ENCODE data around the gene ANKRD37.
A peak's percentile ranks its signal among the peaks of the same experiment; 100 is the strongest.
"Not testable (repeated sequence)": the region's sequence is repeated elsewhere in the genome, so short reads cannot be mapped to it uniquely, and the experiment has no call there.

Gene ANKRD37, protein sequence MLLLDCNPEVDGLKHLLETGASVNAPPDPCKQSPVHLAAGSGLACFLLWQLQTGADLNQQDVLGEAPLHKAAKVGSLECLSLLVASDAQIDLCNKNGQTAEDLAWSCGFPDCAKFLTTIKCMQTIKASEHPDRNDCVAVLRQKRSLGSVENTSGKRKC

DNA sequence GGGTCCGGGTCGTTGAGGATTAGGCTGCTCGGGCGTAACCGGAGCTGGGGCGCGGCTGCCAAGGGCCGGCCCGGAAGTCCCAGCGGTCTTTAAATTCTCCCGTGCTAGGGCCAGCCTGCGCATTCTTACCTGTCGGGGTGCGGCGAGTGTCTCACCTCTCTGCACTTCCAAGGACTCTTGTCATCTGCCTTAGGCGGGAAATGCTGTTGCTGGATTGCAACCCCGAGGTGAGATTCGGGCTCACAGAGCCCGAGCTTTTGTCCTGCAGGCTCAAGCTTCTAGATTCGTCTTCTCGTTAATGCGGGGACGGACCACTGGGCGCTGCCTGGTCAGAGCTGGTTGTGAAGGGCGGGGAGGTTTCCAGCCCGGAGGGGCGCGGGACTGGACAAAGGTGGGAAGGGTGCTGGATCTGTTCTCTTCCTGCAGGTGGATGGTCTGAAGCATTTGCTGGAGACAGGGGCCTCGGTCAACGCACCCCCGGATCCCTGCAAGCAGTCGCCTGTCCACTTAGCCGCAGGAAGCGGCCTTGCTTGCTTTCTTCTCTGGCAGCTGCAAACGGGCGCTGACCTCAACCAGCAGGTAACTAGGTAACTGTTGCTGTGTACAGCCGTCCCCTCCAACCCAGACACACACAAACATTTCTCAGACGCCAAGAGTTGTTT is at the start of gene ANKRD37:
Gene ANKRD37, plus strand, starts transcription at position 118 of the 662 bp plus-strand sequence. Its CDS starts 83 bp downstream, at position 201.
- DNase-seq, result no peak

DNA sequence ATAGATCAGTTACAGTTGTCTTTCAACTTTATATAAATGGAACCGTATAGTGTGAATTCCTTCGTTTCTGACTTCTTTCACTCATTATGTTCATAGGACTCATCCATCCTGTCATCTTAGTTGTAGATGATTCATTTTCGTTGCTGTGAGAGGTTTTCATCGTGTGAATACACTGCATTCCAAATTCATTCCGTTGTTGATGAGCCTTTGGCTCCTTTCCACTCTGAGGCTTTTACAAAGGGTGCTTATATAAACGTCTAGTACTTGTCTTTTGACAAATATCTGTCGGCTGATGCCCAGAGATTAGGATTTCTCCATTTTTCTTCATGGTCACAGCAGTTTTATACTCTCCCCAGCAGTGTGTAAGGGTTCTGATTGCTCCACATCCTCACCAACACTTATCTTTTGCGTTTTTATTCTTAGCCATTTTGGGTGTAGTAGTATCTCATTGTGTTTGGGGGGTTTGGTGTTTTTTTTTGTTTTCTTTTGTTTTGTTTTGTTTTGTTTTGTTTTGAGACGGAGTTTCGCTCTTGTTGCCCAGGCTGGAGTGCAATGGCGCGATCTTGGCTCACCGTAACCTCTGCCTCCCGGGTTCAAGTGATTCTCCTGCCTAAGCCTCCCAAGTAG is 49.6 kb upstream of the ANKRD37 start:
- DNase-seq, result no peak

DNA sequence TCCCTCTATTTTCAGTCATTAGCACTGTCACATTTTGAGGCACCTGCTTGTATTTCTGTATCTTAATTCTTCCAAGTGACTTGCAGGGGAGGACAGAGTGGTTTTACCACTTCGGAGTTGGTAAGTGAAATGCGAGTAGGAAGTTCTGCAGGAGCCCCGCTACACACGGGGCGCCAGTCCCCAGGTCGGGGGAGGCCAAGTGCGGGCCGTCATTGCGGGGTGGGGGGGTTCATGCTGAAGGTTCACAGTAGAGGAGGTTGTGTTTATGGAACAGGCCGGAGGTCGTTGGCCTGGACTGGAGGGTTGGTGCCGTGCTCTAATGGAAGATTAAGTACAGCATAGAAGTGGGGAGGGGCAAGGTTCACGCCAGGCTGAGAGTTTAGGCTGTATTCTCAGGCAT is 45.0 kb upstream of the ANKRD37 start:
- no peak for DNase-seq

DNA sequence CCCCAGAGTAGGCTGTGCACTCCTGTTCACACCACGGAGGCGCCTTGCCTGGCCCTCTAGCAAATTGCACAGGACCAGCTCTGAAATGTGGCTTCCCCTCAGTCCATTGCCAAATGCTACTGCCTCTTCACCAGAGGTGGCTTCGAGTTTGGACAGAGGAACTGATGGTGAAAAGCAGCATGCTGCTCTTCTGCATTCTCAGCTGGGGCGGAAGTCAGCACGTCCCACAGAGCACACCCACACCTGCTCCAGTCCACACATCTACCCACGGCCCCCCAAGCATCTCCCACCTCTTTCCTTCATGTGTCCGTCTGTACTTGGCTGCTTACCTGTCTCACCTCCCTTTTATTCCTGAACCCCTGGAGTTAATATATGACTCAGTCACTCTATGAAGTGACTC is 44.4 kb upstream of the ANKRD37 start:
- DNase-seq, result no peak

DNA sequence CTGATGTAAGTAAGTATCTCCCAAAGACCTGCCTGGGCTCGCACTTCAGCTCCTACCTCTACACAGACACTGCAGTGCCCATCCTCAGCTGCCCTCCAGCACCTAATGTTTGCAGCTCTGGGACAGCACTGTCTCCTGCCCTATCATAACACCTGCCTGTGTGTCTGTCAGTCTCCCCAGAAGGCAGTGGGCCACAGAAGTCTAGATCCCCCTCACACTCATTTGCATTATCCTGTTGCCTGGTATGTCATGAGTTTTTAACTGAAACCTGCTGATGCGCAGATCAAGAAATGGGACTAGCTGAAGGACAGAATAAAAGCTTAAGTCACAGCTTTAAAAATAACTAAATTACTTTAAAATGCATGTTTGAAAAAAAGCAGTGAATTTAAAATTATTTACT is 43.9 kb upstream of the ANKRD37 start:
- no peak for DNase-seq

DNA sequence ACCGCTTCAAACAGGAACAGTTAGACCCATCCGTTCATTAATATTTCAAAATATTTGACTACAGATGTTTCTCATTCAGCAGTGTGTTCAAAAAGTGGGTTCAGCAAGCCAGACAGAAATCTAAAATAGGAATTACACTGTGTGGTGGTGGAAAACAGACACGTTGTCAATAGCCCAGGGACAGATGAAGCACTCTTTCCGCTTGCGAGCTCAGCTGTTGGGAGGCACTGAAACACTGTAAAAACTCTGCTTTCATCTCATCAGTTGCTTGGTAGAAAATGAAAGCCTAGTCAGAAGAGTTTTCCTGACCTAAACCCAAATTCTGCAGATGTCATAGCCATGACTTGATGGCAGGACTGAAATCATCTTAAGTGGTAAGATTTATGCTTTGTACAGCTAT is 39.4 kb upstream of the ANKRD37 start:
- DNase-seq, result peak; percentile 77

DNA sequence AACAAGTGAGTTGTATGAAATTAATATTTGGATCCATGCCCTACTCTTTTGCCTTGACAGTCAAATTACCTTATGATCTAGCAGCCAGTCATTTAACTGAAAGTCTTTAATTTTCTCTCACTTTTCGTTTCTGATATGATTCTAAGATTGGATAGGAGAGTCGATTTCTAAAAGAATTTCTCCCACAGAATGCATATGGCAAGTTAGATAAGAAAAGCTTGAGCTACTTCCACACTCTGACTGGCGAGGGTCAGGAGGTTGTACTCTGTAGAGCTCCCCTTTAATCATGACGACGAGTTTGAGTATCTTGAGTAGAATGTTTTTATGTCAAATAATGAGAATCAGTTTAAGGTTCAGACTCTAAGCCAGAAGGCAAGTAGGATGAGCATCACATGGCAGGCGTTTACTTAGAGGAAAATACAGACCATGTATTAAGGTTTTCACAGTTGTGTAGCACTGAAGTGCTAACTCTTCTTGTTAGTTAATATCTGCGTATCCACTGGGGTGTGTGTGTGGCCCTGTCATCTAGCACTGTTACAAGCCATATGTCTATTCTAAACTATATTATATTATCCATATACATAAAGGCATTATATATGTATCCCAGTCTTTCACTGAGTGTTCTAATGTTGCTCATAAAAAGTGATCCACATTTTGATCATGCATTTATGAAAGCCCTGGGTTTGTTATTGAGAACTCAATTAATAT is 38.8 kb upstream of the ANKRD37 start:
- DNase-seq, result peak; percentile 90

DNA sequence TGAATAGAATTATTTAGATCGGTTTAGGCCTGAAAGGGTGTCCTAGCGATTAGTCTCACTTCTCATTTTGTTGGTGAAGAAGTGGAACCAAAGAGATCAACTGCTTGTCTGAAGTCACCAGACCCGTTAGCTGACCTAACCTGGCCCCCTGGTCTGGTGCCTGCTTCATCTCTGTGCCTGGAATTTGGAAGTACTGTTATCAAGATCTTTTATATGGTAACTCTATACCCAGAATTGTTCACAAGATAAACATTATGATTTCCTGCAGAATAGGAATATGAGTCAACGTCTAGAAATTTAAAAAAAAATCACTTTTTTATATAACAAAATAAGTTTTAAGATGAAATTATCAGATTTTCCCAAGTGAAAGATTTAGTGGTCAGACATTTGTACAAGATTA is 38.1 kb upstream of the ANKRD37 start:
- peak; percentile 88 for DNase-seq

DNA sequence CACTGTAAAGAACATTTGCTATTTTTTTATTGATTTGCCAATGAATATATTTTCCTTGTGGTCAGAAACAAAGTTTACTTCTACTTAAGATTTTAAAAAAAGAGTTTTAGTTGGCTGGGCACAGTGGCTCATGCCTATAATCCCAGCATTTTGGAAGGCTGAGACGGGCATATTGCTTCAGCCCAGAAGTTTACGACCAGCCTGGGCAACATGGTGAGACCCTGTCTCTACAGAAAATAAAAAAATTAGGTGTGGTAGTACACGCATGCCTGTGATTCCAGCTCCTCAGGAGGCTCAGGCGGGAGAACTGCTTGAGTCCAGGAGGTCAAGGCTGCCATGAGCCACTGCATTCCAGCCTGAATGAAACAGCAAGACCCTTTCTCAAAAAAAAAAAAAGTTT is 37.7 kb upstream of the ANKRD37 start:
- DNase-seq, result no peak

DNA sequence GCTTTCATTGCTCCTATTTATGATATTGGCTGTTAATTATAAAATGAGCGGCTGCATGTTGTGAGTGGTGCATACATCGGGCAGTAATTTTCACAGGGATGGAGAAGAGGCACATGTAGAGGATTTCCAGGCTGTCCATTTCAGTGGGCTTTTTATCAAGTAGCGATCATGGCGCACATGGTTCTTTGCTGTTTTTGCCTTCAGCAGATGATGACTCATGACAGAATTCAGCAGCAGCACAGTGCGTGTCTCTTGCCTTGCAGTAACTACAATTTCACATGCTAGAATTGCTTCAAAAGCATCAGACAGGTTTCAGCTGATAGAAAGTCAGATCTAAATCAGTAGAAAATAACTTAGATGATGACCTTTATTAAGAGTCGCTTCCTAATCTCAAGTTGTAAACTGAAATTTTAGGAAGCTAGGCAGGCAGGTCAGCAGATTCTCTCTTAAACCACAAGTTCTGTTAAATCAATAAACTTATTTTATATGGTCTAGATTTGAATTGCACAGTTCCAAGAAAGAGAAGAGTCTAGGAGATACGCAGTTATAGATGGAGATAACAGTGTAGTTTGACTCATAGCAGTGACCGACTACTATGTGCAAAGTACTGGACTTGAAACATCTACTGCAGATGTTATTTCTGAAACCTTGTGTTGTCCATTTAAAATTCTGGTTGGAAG is 36.7 kb upstream of the ANKRD37 start:
- DNase-seq, result peak; percentile 79

DNA sequence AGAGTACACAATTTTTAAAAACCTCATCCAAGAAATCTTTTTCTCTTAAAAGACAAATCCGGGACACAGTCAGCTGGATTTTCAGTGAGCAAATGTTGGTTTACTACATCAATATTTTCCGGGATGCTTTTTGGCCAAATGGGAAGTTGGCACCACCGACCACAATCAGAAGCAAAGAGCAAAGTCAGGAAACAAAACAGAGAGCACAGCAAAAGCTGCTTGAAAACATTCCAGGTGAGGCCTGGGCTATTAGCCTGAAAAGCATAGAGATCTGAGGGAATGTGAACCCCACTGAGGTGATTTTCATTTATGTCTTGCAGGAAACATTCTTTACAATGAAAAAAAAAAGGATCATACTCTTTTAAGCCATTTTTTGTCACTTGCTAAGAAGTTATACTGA is 34.8 kb upstream of the ANKRD37 start:
- DNase-seq, result no peak

DNA sequence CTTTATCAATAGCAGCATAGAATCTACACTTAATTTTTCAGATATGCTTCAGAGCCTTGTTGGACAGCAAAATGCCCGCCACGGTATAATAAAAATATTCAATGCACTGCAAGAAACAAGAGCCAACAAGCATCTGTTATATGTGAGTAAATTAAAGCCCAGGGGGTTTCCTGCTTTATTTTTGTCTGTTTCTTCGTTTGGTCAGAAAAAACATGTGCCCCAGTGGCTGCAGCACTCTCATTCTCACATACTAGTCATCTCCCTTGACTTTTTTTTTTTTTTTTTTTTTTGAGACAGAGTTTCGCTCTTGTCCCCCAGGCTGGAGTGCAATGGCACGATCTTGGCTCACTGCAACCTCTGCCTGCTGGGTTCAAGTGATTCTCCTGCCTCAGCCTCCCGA is 34.1 kb upstream of the ANKRD37 start:
- not testable (repeated sequence) for DNase-seq

DNA sequence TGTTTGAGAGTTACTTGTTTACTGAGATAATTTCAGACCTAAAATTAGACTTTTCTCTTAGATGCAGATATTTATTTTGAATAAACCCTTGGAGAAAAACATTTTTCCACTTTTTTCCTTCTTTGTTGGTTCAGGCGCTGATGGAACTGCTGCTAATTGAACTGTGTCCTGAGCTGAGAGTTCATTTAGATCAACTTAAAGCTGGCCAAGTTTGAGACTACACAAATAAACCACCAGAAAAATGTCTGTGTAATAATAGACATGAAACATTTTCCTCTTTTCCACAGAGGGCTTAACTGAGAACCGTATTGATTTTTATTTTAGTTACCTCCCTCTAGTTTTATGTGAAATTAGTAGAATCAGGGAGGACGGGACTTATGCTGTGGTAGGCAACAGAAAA is 33.4 kb upstream of the ANKRD37 start:
- no peak for DNase-seq

DNA sequence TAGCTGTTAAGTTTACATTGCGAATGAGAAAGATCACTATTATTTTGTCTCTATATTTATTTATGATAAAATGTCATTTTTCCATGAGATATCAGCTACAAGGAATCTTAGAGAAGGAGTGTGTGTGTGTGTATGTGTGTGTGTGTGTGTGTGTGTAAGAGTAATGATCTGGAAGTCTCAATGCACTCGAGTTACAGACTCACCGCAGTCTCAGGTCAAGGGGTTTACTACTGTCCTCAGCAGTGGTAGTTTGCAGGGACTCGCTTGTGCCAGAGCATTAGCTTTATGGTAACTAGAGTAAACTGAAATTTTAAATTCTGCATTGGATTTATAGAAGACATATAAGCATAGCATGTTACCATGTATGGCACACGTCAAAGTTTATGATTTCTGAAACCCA is 31.8 kb upstream of the ANKRD37 start:
- DNase-seq, result no peak

DNA sequence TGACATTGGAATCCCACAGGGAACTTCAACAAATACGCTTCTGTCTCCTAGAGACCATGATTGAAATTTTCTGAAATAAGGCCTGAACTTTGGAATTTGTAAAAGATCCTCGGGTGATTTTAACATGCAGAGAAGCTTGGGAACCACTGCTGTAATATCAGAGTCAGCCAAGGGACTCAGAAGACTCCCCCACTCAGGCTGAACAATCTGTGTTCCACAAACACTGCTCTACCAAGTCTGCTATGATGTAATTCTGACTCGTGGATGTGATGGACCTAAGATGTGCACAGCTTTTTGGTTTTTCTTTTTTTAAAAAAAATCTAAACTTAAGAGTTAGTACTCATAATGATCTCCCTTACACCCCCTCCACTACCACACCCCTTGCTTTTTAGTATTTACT is 26.9 kb upstream of the ANKRD37 start:
- no peak for DNase-seq

DNA sequence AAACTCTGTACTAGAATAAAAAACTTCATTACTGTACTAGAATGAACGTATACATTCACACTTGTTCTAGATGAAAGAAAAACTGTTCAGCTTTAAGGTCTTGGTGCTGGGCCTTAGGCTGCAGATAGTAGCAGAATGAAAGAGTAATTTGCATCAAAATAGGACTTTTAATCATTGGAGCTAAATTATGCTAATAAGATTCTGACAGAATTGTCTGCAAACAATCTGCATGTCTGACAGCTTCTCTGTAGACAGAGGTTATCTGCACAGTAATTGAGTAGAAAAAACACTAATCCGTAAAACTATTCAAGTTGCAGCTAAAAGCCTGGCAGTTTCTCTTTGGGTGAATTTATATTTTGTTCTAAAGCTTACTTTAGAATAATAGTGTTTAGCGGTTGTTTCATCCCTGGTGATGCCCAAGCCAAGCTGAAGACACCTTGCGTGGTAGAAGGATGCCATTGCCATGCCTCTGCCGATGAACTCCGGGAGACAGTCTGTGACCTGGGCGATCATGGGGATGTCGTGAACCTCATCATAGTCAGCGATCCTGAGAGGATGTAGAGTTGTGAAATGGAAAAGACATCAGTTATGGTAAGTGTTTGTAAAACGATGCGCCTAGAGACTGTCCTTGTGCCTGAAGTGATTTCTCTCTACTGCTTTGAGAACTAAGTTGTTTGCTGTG is 26.2 kb upstream of the ANKRD37 start:
- no peak for DNase-seq

DNA sequence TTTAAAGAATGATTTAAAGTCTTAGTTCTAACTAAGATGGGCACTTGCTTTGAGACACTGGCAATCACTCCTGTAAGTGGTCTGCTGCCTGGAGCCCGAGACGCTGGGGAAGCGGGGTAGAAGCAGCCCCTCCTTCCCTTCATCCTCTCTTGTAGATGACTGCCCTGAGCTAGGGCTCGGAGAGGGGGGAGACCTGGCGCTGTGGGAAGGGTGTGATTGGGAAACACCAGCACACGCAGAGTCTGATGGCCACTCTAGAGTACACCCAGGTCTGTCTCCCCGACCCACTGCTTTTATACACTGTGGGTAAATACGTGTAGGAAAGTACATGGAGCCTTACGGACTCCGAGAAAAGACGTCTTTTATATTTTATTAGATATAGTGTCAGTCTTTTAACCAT is 24.9 kb upstream of the ANKRD37 start:
- no peak for DNase-seq

DNA sequence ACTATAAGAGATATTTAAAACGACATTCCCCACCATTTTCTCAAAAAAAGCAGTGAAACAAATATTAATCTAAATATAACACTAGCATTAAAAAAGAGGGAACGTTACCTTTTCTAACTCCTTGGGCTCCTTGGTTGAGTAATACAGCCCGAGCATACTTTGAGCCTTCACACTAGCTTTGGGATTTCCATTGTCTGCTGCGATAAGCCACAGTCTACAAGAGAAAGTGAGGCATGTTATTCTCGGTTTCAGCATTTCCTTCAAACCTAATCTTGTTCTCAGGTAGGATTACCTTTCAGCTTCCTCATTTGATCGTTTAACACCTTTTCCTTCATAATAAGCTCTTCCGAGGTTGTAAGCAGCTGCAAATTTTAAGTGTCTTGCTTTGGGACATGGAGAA is 22.6 kb upstream of the ANKRD37 start:
- DNase-seq, result no peak

DNA sequence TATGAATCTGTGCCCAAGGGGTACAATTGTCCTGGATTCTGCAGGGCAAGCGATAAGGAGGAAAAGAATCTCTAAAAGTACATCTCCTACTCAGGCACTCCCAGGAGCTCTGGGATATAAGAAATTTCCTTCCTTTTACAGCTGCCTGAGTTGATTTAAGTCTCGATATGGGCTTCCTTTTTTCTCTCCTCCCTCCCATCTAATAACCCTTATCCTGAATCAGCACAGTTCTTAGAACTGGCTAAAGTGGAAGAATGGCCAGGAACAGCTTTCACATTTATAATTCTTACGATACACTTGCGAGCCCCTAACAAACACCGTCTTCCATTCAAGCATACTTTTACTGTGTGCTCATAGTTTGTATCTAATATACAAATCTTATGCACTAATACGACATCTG is 22.1 kb upstream of the ANKRD37 start:
- peak; percentile 59 for DNase-seq

DNA sequence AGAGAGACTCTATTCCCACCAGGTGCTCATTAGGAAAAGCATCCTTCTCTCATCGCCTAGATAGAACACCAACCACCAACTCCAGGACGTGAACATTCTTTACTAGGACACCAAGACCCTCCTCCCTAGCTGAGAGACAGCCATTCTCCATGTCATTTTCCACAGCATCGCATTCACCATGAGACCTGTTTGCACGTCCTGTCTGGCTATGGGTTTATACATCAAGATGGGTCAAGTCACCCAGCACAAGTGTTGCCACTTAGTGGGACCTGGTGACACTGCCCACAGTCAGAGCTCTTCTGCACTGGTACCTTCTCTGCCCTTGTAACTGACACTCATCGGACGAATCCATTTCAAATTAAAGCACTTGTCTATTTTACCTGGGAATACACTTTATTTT is 18.4 kb upstream of the ANKRD37 start:
- no peak for DNase-seq

DNA sequence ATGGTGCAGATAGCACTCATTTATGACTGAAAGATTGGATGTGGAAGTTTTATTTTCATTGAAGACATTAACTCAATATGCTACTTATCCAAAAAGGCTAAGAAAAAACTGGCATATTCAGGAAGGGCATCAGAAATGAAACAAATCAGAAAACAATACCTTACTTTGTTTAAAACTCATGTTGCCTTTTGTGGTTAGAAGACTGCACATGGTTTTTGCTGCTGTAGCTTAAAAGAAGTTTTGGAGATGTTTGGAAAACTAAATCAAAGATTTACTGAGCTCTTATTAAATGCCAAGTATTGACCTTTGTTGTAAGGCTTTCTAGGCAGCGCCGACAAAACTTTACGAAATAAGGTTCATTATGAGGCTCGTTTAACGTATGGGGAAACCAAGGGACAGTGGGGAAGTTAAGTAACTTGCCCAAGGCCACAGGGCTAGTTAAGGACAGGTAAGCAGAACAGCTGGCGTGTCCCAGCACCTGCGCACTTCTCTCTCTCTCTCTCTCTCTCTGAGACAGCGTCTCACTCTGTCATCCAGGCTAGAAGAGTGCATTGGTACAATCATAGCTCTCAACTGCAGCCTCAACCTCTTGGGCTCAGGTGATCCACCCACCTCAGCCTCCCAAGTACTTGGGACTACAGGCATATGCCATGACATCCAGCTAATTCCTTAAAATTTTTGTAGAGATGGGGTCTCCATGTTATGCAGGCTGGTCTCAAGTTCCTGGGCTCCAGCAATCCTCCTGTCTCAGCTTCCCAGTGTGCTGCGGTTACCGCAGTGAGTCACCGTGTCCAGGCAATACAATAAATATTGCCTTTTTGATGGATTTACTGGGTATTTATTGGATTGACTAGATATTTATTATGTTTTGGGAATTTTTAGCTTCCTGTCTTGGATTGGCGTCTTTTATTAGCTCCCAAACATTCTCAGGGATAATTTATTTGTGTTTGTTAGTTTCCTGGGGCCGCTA is 17.0 kb upstream of the ANKRD37 start:
- DNase-seq, result no peak

DNA sequence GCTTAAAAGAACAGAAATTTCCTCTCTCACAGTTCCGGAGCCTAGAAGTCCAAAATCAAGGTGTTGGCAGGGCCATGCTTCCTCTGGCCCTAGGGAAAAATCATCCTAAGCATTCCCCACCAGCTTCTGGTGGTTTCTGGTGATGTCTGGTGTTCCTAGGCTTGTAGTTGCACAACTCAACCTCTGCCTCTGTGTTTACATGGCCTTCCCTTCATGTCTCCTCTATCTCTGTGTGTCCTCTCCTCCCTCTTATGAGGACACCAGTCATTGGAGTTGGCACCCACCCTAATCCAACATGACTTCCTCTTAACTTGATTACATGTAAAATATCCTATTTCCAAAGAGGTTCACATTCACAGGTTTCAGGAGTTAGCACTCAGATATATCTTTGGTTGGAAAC is 16.3 kb upstream of the ANKRD37 start:
- DNase-seq, result peak; percentile 17

All from OCI-M1 (cell line).